K562 (cell line): ENCODE measurements around the gene OR2Z1. TPM values are rescaled to one million over a fixed set of nuclear protein-coding genes. Genes with fewer than 3 reads are reported as not detected.

ENCODE experiments used
- ATAC-seq: fragments of 200-7000 bp; cut with Tn5 transposase; 3 replicates; pipeline ENCODE4 v1.9.1; 2020; ENCODE audit warnings: moderate library complexity
- BruUV-seq: library from RNA; stranded (reverse); fragments of 400-500 nt; replicated peaks from 2 replicates; lab custom pipeline; 2021; lab: Mats Ljungman, UMichigan
- CTCF ChIA-PET: fragments of 300-600 bp; formaldehyde crosslinking; extraction: SDS; loops from one replicate; lab custom pipeline; 2021; ENCODE audit warnings: low intra/inter-chr PET ratio; lab: Yijun Ruan, JAX
- POLR2A ChIA-PET: fragments of 300-600, 350-650 bp; sonication (Branson Sonifier 250); formaldehyde crosslinking; extraction: SDS; loops from one replicate; lab custom pipeline; 2021; ENCODE audit warnings: antibody characterized with exemption, inconsistent platforms; lab: Yijun Ruan, JAX
- DNase-seq, 4 experiments: peaks; one replicate each; pipeline versions ENCODE4 v3.0.0 to v3.0.0-alpha.2; 2011 to 2018; ENCODE audit warnings: low spot score in 3 of 4, mixed read lengths in 3 of 4; ENCODE audit errors: extremely low read depth in 1 of 4
- FAIRE-seq: peaks from 2 replicates; lab custom pipeline; 2011; peaks lifted over from hg19 to GRCh38; lab: Jason Lieb, UNC
- H2AFZ ChIP-seq: 2 replicates; pipeline ENCODE4 v1.6.0; 2011; ENCODE audit warnings: low read depth, low read length, control low read depth, inconsistent platforms
- H3K27ac ChIP-seq: fragments of 200-600 bp; 3 replicates; pipeline ENCODE4 v1.8.0; 2011; ENCODE audit warnings: low read depth, mild to moderate bottlenecking, control low read depth, inconsistent platforms, low read length, moderate library complexity, mixed read lengths; ENCODE audit errors: extremely low read depth
- H3K27me3 ChIP-seq, 2 experiments: fragments of 300-600 bp in 1 of 2; 2 replicates in 1 of 2; 3 replicates in 1 of 2; pipeline versions ENCODE4 v1.6.0 to v1.8.0; 2011; ENCODE audit warnings: inconsistent platforms in 2 of 2, low read length in 2 of 2, mild to moderate bottlenecking in 1 of 2, mixed read lengths in 1 of 2, moderate library complexity in 1 of 2; ENCODE audit not compliant: control insufficient read depth in 2 of 2, insufficient read depth in 2 of 2
- H3K36me3 ChIP-seq: fragments of 300-600 bp; 3 replicates; pipeline ENCODE4 v1.8.0; 2011; ENCODE audit warnings: mild to moderate bottlenecking, low read length, inconsistent platforms; ENCODE audit not compliant: control insufficient read depth, insufficient read depth
- H3K4me1 ChIP-seq, 2 experiments: fragments of 200-600 bp in 1 of 2; replicated peaks in 1 of 2; 2 replicates in 1 of 2; 3 replicates in 1 of 2; pipeline versions ENCODE4 v1.5.1 to v1.8.0; 2011; ENCODE audit warnings: inconsistent platforms in 2 of 2, low read length in 2 of 2, mild to moderate bottlenecking in 1 of 2, mixed read lengths in 1 of 2, moderate library complexity in 1 of 2; ENCODE audit not compliant: control insufficient read depth in 2 of 2, insufficient read depth in 2 of 2
- H3K4me2 ChIP-seq: 2 replicates; pipeline ENCODE4 v1.6.1; 2011; ENCODE audit warnings: low read length, control low read depth, inconsistent platforms, mixed read lengths; ENCODE audit not compliant: insufficient read depth
- H3K4me3 ChIP-seq: fragments of 200-600 bp; sonication (generic), shearing (Covaris generic); 2 replicates; pipeline ENCODE4 v1.5.1; 2016; ENCODE audit warnings: control low read depth, inconsistent platforms
- H3K79me2 ChIP-seq: fragments of 200-600 bp; 3 replicates; pipeline ENCODE4 v1.8.0; 2011; ENCODE audit warnings: low read length, inconsistent platforms; ENCODE audit not compliant: control insufficient read depth, insufficient read depth
- H3K9ac ChIP-seq, 2 experiments: 2 replicates each; pipeline versions ENCODE4 v1.6.0 to v1.6.1; 2011; ENCODE audit warnings: low read depth in 2 of 2, low read length in 2 of 2, control low read depth in 1 of 2, inconsistent platforms in 1 of 2, mild to moderate bottlenecking in 1 of 2, mixed read lengths in 1 of 2; ENCODE audit not compliant: insufficient read depth in 1 of 2
- H3K9me1 ChIP-seq: one replicate; pipeline ENCODE4 v1.6.0; 2011; ENCODE audit warnings: inconsistent platforms, mild to moderate bottlenecking, low read length, moderate library complexity; ENCODE audit not compliant: control insufficient read depth, insufficient read depth
- H3K9me3 ChIP-seq: replicated peaks from 2 replicates; pipeline ENCODE4 v1.5.1; 2011; ENCODE audit warnings: low read depth, low read length, inconsistent platforms; ENCODE audit not compliant: control insufficient read depth, insufficient read depth
- H4K20me1 ChIP-seq: replicated peaks from 2 replicates; pipeline ENCODE4 v1.6.1; 2011; ENCODE audit warnings: low read length, inconsistent platforms, mixed read lengths; ENCODE audit not compliant: control insufficient read depth, insufficient read depth
- ESRRB ChIP-seq: fragments of 250-450 bp; sonication (Bioruptor Pico); IDR thresholded peaks from 2 replicates; pipeline ENCODE4 v1.5.0; 2020; ENCODE audit warnings: mild to moderate bottlenecking, moderate library complexity, borderline replicate concordance
- SIRT6 ChIP-seq: IDR thresholded peaks from one replicate; pipeline ENCODE4 v1.6.1; 2012; ENCODE audit warnings: low read depth, mild to moderate bottlenecking, control low read depth, inconsistent platforms, low read length, moderate library complexity
- ZNF24 ChIP-seq: fragments of 450-650 bp; IDR thresholded peaks from 2 replicates; pipeline ENCODE4 v1.6.1; 2016
- ZNF3 ChIP-seq: fragments of 250-450 bp; sonication (Bioruptor Pico); IDR thresholded peaks from 2 replicates; pipeline ENCODE4 v1.5.0; 2021; ENCODE audit warnings: mild to moderate bottlenecking, moderate library complexity
- WGBS: fragments of 100-300 bp; shearing (Covaris generic); methylation state at CpG from one replicate; pipeline ENCODE4 v1.1.6; 2016; ENCODE audit warnings: low coverage, mixed read lengths; ENCODE audit not compliant: insufficient coverage; ENCODE audit errors: missing lambda C conversion rate; 5-methylcytosine and 5-hydroxymethylcytosine counted together
- in situ Hi-C: fragments of 300-500 bp; cut with MboI; formaldehyde crosslinking; loops from 4 replicates; pipeline ENCODE4 v1.15.0; 2018; ENCODE audit warnings: inconsistent platforms, mixed read lengths
- intact Hi-C: fragments of 100-400 bp; cut with micrococcal nuclease; formaldehyde crosslinking; loops from 2 replicates; pipeline ENCODE4 v1.14.2; 2022
- polyA plus RNA-seq, 8 experiments: library from polyadenylated mRNA; depleted of rRNA in 4 of 8; stranded (reverse) in 5 of 8; unstranded in 3 of 8; fragments of >200 nt; fragmentation: Nextera tagmentation in 2 of 8; fragmentation: Illumina TruSeq in 1 of 8; extraction: Ambion mirVana in 2 of 8; extraction: Trizol in 1 of 8; gene quantifications; 2 replicates each; pipeline versions ENCODE4 v1.2.1 to v1.2.3, GENCODE V29; 2011 to 2014; ENCODE audit warnings: inconsistent platforms in 1 of 8, missing spikeins in 1 of 8
- total RNA-seq, 7 experiments: library from RNA; depleted of rRNA in 6 of 7; stranded (reverse); fragments of >200 nt in 6 of 7; fragmentation: Illumina TruSeq in 2 of 7; extraction: Trizol in 2 of 7; gene quantifications; 2 replicates each; pipeline versions ENCODE4 v1.2.1 to v1.2.3, GENCODE V29; 2011 to 2021; ENCODE audit warnings: low replicate concordance in 1 of 7
- TF ChIP-seq, protein P1 (sequence below): fragments of 450-650 bp; formaldehyde crosslinking; IDR thresholded peaks from 2 replicates; pipeline ENCODE4 v1.4.0; 2020; ENCODE audit warnings: mild to moderate bottlenecking, moderate library complexity

OR2Z1 gene
- total and polyA plus RNA-seq, 9 of the 15 experiments (the other 6 are each of a cell fraction or from before 2014, with no cell fraction given) = 0.13 TPM; not detected in 8

DNA sequence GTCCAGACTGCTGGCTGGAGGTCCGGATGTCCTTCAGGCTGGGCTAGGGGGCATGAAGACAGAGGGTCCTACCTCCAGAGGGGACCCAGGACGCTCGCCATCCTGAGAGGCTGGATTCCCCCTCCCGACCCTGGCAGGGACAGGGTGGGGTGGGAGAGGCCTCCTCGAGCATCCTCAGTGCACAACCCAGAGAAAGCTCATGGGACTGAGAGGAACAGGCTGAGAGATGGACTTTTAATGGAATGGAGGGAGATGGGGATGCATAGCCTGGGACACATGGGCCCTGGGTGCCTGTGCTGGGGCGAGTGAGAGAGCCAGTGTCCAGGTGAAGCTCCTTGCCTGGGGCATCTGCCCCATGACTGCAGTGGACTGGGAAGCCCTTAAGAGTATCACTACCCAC is 25.9 kb upstream of the OR2Z1 start:
- H3K4me1 ChIP-seq = peaks cover 0 to 14% of the 10 kb centered on the region in 2 experiments; a peak in 2 of 5 replicates
- intact Hi-C loops (loop anchor here (10.0 kb wide), 1 partner anchor 81 kb away; the partner anchor contains the start of gene ADAMTS10), in situ Hi-C loops (loop anchor here (10.0 kb wide), 1 partner anchor 81 kb away; the partner anchor contains the start of gene ADAMTS10)
- no peaks in the 10 kb centered on the region for H3K79me2 ChIP-seq
- no peaks in the 10 kb centered on the region for H3K9me1 ChIP-seq
- no peaks in the 10 kb centered on the region for H4K20me1 ChIP-seq
- no peak overlapping the region for H3K9ac ChIP-seq
- WGBS = 0% methylated on average over 5 of the region's 6 CpGs
- BruUV-seq = no TSS peak
- no peak overlapping the region for H3K4me2 ChIP-seq
- TF ChIP-seq SIRT6 = no peak
- TF ChIP-seq, protein P1, sequence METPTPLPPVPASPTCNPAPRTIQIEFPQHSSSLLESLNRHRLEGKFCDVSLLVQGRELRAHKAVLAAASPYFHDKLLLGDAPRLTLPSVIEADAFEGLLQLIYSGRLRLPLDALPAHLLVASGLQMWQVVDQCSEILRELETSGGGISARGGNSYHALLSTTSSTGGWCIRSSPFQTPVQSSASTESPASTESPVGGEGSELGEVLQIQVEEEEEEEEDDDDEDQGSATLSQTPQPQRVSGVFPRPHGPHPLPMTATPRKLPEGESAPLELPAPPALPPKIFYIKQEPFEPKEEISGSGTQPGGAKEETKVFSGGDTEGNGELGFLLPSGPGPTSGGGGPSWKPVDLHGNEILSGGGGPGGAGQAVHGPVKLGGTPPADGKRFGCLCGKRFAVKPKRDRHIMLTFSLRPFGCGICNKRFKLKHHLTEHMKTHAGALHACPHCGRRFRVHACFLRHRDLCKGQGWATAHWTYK (CRISPR knock-in tag) = no peak
- TF ChIP-seq ZNF3 (CRISPR knock-in tag) = no peak
- TF ChIP-seq ZNF24 = 0 out of 2 replicates have a peak, but pooled peaks have one; percentile 2
- no peak for TF ChIP-seq ESRRB (CRISPR knock-in tag)
- ChIA-PET POLR2A (interaction anchor here (0.6 kb wide), 1 partner anchor 135 kb away, joined by 3 read pairs; no protein-coding TSS in a partner anchor), CTCF (interaction anchor here (1.4 to 4.2 kb wide), 2 partner anchors 41 to 116 kb away, joined by 3 to 50 read pairs; no protein-coding TSS in a partner anchor)
- no peak overlapping the region for H2AFZ ChIP-seq
- H3K36me3 ChIP-seq = no peaks in the 10 kb centered on the region
- no peaks in the 10 kb centered on the region for H3K9me3 ChIP-seq
- ATAC-seq (no peak), FAIRE-seq (no peak), DNase-seq (no peak)
- no peak overlapping the region for H3K27ac ChIP-seq
- H3K27me3 ChIP-seq = peaks cover 0 to 6% of the 10 kb centered on the region in 2 experiments; a peak in 1 of 5 replicates
- no peak overlapping the region for H3K4me3 ChIP-seq
